ENCODE results near the gene RAET1L. TPM values are rescaled to one million over a fixed set of nuclear protein-coding genes. Genes with fewer than 3 reads are reported as not detected.

The RAET1L gene
- total and polyA plus RNA-seq, 2 of the 4 experiments (the other 2 are of a cell fraction) = not detected

- Histone ChIP-seq H3K9me1 (ENCODE audit: insufficient read depth, low read length) (no peaks in the 10 kb centered on the region), H3K9ac (ENCODE audit: low read depth, low read length) (no peak overlapping the region), H3K14ac (replicated peaks; ENCODE audit: low read depth, low read length) (no peak overlapping the region), H3K27ac (ENCODE audit: insufficient read depth, low read length) (no peak overlapping the region), H3K4me1 (ENCODE audit: control insufficient read depth, insufficient read depth, low read length) (no peaks in the 10 kb centered on the region), H3K56ac (ENCODE audit: extremely low read depth, insufficient read depth, low read length) (no peak overlapping the region), H3K4me2 (ENCODE audit: low read depth, low read length) (no peak overlapping the region), H4K91ac (ENCODE audit: insufficient read depth, low read depth, low read length) (no peak overlapping the region), H3K27me3 (ENCODE audit: control insufficient read depth, insufficient read depth, low read length) (peaks cover 76% of the 10 kb centered on the region), H3K9me3 (ENCODE audit: control insufficient read depth, insufficient read depth, low read length) (peaks cover 19% of the 10 kb centered on the region), H2BK5ac (ENCODE audit: low read depth, low read length, poor library complexity, severe bottlenecking) (no peak overlapping the region), H3K79me1 (ENCODE audit: low read depth in 1 of 2, low read length in 2 of 2) (no peaks in the 10 kb centered on the region), H4K20me1 (ENCODE audit: insufficient read depth, low read length) (no peaks in the 10 kb centered on the region; the same call in 1 of the 2 replicates), H2AK5ac (ENCODE audit: low read depth, low read length) (no peak overlapping the region), H4K5ac (ENCODE audit: low read depth, low read length) (no peak overlapping the region), H2BK20ac (ENCODE audit: low read depth, low read length) (no peak overlapping the region), H3K18ac (ENCODE audit: low read depth, low read length) (no peak overlapping the region), H2AK9ac (replicated peaks; ENCODE audit: low read depth, low read length, poor library complexity) (no peak overlapping the region), H3K4me3 (ENCODE audit: insufficient read depth, low read depth, low read length) (no peak overlapping the region), H3K23ac (ENCODE audit: low read depth, low read length) (no peak overlapping the region), H3K36me3 (ENCODE audit: control insufficient read depth, insufficient read depth, low read length) (no peaks in the 10 kb centered on the region), H2AFZ (replicated peaks; ENCODE audit: low read length, poor library complexity) (peak overlapping the region; percentile 48), H4K8ac (ENCODE audit: low read depth in 2 of 2, low read length in 2 of 2) (no peak overlapping the region), H2BK120ac (ENCODE audit: low read depth, low read length) (no peak overlapping the region), H2BK15ac (ENCODE audit: low read depth, low read length) (no peak overlapping the region), H3K4ac (ENCODE audit: low read depth, low read length) (no peak overlapping the region)
- ChIA-PET CTCF (interaction anchor here (0.5 kb wide), 1 partner anchor 17 kb away, joined by 3 read pairs; no protein-coding TSS in a partner anchor), POLR2A (ENCODE audit: unreplicated experiment) (no interaction called here)
- dilution Hi-C loops (cut with HindIII; ENCODE audit: low sequenced_read_pairs, unreplicated experiment) = no loop called here
- TF ChIP-seq ELK1 (IDR thresholded peaks at IDR 0.05; ENCODE audit: borderline replicate concordance, low read depth, low read length) = no peak
- no peak for DNase-seq
- intact Hi-C loops (cut with micrococcal nuclease) = no loop called here
- in situ Hi-C loops (cut with MboI; ENCODE audit: low sequenced_read_pairs) = no loop called here
- no peak for ATAC-seq (ENCODE audit: low read depth)
- 2% methylated on average over 21 of the region's 32 CpGs; no CpG with 5 or more reads in 1 of the 2 experiments for WGBS, 2 experiments (ENCODE audit: extremely low coverage in 2 of 2, insufficient read length in 1 of 2)
- no TSS peak for BruUV-seq (replicated peaks)
Observed at GRCh38 chr6:149990212-149990660, 35.1 kb downstream of the RAET1L start.

All from IMR-90 (cell line).